HG02885 (cell line): ENCODE measurements around the gene GNPAT.
A peak's percentile ranks its signal among the peaks of the same experiment; 100 is the strongest.

Experiments used
- ATAC-seq: cut with Tn5 transposase; IDR thresholded peaks from one replicate; pipeline ENCODE4 v1.9.1; 2021; ENCODE audit warnings: mild to moderate bottlenecking; ENCODE audit not compliant: unreplicated experiment, poor library complexity

The GNPAT gene

DNA sequence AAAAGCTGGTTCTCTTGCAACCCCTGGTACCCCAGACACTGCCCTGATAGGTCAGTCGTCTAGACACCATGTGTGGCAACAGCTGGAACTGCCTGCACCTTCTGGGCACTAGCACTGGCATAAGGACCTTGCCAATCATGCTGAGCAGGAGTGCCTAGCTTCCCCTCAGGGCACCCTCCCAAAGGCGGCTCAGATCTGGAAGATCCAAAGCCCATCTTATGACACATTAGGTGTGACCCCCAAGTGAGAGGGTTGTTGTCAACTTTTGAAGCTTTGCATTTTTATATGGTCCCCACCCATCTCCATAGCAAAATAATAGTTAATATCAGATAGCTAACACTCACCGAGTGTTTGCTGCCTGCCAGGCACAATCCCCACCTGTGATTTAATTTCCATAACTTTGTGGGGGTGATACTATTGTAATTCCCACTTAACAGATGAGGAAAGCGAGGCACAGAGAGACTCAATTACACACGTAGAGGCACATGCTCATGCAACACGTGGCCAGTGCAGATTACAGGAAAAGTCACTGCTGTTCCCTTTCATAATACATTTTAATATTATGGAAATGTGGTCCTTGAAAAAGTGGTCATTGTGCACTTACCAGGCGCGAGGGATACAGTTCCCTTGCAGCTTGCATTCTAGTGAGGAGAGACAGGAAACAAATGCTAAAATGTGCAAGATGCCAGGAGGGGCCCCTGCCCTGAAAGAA is 70.9 kb downstream of the GNPAT start:
- no peak for ATAC-seq

DNA sequence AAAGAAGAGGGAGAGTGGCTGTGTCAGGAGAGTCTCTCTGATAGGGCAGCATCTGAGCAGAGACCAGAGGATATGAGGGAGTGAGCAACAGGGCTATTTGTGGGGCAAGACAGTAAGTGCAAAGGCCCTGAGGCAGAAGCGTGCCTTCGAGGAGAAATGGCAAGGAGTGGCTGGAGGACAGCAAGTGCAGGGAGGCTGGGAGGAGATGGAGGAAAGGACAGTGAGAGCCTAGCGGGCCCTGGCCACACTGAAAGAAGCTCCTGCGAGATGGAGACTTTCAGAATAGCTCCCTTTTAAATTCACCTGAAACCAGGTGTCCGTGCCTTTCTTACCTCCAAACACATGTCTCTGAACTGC is 71.4 kb downstream of the GNPAT start:
- ATAC-seq, result no peak

DNA sequence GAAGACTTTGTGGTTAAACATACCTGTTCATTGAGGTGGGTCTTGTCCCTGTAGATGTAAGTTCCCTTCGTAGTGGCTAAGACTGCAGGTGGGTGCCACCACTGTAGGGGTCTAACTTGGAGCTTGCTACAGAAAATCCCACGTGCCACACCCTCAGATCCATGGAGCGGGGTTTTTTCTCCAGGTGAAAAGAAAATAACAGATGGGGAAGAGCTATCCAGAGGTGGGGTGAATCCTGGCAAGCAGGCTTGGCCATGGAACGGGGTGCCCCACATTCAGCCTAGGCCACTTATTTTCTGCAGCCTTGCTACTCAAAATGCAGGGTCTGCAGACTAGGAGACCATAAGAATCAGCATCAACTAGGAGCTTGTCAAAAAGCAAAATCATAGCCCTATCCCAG is 72.6 kb downstream of the GNPAT start:
- ATAC-seq, result no peak

DNA sequence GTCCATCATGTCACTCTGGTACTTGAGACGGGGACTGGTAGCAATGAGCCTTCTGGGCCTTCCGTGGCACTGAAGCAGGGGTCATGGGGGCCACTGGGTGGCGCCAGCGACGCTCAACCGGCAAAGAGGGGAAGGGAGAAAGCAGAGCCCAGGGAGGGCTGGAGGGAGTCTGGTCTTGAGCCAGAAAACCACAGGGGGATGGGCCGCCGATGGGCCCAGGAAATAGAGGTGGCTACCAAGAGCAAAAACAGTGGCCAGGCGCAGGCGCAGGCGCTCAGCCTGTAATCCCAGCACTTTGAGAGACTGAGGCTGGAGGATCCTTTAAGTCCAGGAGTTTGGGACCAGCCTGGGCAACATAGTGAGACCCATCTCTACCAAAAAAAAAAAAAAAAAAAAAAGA is 74.9 kb downstream of the GNPAT start:
- ATAC-seq, result peak; percentile 92

DNA sequence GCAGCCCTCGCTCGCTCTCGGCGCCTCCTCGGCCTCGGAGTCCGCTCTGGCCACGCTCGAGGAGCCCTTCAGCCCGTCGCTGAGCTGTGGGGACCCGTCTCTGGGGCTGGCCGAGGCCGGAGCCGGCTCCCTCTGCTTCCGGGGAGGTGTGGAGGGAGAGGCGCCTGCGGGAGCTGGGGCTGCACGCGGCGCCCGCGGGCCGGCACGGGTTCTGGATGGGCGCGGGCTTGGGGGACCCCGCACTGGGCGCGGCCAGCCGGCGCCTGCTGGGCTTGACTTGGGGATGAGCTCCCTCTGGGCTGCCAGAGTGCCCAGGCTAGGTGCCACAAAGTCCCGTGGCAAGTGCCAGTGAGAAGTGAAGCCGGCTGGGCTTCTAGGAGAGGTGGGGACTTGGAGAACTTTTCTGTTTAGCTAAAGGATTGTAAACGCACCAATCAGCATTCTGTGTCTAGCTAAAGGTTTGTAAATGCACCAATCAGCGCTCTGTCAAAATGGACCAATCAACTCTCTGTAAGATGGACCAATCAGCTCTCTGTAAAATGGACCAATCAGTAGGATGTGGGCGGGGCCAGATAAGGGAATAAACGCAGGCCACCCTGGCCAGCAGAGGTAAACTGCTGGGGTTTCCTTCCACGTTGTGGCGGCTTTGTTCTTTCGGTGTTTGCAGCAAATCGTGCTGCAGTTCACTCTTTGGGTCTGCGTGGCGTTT is 76.4 kb downstream of the GNPAT start:
- no peak for ATAC-seq

DNA sequence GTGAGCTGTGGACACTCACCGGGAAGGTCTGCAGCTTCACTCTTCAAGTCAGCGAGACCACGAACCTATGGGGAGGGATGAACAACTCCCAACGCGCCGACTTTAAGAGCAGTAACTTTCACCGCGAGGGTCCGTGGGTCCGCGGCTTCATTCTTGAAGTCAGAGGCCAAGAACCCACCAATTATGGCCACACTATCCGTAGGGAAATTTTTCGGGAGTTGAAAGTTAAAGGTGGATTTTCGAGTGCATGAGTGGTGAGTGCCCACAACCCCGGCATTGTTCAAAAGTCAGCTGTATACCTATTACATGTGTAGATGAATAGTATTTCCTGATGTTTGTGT is 77.0 kb downstream of the GNPAT start:
- ATAC-seq, result no peak

DNA sequence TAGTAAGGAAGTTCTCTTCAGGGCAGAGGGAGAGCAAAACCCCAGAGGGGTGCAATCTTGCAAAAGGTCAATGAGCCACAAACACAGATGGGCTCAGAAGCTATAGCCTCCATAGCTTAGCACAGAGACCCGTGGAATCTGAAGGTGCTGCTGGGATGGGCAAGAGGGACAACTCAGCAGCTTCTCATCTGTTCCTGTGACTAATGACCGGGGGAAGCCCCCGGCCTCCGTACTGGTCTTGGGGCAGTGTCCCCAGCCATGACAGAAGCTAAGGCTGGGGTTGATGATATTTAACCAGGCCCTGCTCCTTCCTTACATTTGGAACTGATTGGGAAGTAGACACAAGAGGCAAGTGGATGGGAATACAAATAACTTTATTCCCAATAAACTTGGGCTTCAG is 77.6 kb downstream of the GNPAT start:
- no peak for ATAC-seq

DNA sequence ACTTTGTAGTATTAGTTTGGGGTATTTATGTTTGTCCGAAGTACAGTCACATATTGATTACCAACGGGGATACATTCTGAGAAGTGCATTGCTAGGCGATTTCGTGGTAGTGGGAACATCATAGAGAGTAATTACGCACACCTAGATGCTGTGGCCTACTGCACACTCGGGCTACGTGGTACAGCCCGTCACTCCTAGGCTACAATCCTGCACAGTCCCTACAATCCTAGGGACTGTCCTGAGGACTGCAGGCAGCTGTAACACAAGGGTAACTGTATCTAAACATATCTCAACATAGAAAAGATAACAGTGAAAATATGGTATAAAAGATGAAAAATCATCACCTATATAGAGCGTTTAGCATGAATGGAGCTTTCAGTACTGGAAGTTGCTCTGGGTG is 78.1 kb downstream of the GNPAT start:
- ATAC-seq, result no peak

DNA sequence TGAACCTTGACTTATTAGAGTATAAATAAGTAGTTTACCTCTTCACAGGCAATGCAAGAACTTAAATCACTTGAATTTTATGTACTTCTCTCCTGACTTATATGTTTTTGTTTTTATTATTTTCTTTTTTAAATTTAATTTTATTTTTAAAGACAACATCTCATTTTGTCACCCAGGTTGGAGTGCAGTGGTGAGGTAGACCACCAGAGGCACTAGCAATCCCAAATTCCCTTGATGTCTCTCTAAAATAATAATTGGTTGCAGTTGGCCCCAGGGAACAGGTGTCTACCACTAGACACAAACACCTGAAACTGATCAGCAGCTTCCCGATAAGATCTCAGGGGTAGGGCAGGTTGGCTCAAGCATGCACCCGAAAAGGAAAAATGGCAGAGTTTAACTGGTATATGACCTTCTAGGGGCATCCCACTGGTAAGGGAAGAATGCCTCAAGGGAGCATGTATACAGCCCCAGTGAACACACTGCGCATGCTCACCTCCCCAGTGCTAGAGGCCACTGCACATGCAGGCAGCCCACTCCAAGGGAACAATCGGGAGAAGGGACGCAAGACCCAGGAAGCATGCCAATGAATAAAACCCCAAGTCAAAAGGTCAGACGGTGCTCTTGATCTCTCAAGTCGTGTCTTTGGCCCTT is 82.0 kb downstream of the GNPAT start:
- no peak for ATAC-seq

DNA sequence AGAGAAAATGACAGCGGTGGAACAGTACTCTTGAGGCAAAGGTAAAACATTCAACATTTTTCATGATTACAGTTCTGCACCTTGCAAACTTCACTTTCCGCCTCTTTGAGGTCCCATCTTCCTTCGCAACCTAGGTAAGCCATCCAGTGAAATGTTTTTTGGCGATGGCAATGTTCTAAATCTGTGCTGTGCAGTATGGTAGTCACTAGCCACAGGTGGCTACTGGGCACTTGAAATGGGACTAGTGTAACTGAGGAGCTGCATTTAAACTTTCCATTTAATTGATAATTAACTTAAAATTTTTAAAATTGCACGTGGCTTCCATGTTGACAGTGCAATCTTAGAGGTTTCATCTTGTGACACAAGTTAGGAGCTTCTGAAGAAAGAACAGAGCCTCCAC is 83.6 kb downstream of the GNPAT start:
- ATAC-seq, result no peak

DNA sequence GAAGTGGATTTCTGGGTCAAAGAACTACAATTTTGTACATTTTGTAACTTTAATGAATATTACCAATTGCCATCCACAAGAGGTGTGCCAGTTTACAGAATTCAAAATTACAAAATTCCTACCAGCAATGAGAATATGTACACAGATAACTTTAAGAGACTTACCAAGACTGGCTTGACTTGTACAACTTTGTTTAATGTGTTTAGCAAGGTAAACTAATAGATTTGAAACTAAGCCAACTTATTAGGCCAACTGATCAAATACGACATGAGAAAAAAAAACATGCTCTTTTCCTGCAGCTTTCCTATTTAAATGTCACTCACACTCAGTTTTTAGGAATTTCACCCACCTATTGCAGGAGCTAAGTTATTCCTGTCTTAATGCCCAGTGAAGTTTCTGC is 85.2 kb downstream of the GNPAT start:
- no peak for ATAC-seq
